GM19372 (cell line): ENCODE data around the gene UBN1.
"Not testable (repeated sequence)": the region's sequence is repeated elsewhere in the genome, so short reads cannot be mapped to it uniquely, and the experiment has no call there.

Experiments
- ATAC-seq: cut with Tn5 transposase; IDR thresholded peaks from one replicate; pipeline ENCODE4 v1.9.1; 2021; ENCODE audit warnings: mild to moderate bottlenecking, low read depth, moderate library complexity; ENCODE audit not compliant: unreplicated experiment

UBN1 gene

GRCh38 chr16:4882633-4883285, 35.5 kb downstream of the UBN1 start:
- ATAC-seq: no peak

- ATAC-seq: no peak
Observed at GRCh38 chr16:4883501-4883900, 36.2 kb downstream of the UBN1 start.

GRCh38 chr16:4884209-4884608, 36.9 kb downstream of the UBN1 start:
- no peak for ATAC-seq

- ATAC-seq: no peak
Observed at GRCh38 chr16:4884972-4885874, 37.9 kb downstream of the UBN1 start.

- ATAC-seq: no peak
Observed at GRCh38 chr16:4886151-4886550, 38.9 kb downstream of the UBN1 start.

- ATAC-seq: no peak
Observed at GRCh38 chr16:4888428-4889135, 41.3 kb downstream of the UBN1 start.

- ATAC-seq: no peak
Observed at GRCh38 chr16:4890026-4890425, 42.7 kb downstream of the UBN1 start.

- no peak for ATAC-seq
Observed at GRCh38 chr16:4890686-4891085, 43.4 kb downstream of the UBN1 start.

GRCh38 chr16:4891097-4891885, 44.0 kb downstream of the UBN1 start:
- no peak for ATAC-seq

GRCh38 chr16:4891886-4892216, 44.6 kb downstream of the UBN1 start:
- ATAC-seq: no peak

- no peak for ATAC-seq
Observed at GRCh38 chr16:4892361-4893102, 45.3 kb downstream of the UBN1 start.

GRCh38 chr16:4893103-4893862, 46.0 kb downstream of the UBN1 start:
- no peak for ATAC-seq

GRCh38 chr16:4894276-4895150, 47.2 kb downstream of the UBN1 start:
- ATAC-seq: no peak

GRCh38 chr16:4895366-4895765, 48.1 kb downstream of the UBN1 start:
- ATAC-seq: no peak

GRCh38 chr16:4896761-4897160, 49.5 kb downstream of the UBN1 start:
- ATAC-seq: not testable (repeated sequence)

GRCh38 chr16:4897328-4897727, 50.0 kb downstream of the UBN1 start:
- no peak for ATAC-seq

GRCh38 chr16:4898811-4899473, 51.7 kb downstream of the UBN1 start:
- ATAC-seq: no peak

- no peak for ATAC-seq
Observed at GRCh38 chr16:4899474-4899846, 52.2 kb downstream of the UBN1 start.
